ENCODE data around the gene SETD2.

SETD2 gene

DNA sequence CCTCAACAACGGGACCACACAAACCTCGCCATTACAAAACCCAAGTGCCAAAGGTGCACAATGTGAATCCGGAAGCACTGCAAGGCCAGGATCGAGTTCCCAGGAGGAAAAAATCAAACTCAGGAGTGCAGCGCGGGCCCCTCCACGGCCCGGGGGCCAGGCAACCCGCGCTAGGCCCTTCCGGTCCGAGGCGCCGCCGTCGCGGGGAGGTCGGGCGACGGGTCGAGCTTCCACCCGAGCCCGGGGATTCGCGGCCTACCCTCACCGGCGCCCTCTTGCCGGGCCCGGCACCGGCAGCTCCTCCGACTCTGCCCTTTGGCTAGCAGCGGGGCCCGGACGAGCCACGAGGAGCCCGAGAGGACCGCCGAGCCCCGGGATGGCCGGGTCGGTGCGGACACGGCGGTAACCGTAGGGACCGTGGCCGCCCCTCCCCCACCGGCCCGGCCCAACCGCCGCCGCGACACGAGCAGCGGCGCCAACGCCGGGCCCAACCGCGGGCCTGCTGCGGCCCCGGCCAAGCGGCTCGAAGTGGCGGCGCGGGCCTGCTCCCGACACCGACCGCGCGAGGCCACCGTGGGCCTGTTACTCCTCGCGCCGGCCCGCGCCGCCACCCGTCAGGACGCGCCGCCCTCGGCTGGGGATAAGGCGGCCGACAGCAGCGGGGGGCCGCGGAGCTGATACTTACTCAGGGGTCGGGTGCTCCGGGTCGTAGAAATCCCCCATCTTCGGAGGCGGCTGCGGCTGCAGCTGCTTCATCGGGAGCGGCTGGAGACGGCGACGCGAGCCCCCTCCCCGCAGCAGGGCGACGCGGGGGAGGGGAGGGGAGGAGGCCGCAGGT is 525 bp downstream of the SETD2 start:
- peaks cover 14% of the 10 kb centered on the region for H3K36me3 Mint-ChIP-seq (ENCODE audit: low read depth)

DNA sequence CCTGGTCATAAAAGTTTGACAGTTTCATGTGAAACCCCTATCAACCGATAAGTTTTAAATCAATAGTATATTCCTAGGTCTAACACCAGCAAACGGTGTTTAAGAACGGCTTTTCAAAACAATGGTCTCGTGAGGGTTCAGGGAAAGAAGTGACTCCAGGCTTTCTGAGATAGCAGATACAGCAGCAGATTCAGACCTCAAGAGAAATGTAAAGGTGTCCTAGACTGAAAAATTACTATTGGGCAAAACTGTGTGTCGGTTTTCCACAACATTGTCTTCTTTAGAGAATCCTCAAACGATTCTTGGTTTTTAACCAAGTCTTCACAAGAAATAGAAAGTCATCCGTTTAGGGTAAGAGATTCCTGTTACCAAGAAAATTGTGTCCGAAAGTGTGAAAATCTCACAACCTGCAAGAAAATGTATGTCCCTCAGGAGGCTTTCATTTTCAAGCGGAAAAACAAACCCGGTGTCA is 1.2 kb downstream of the SETD2 start:
- no peaks in the 10 kb centered on the region for H3K9me3 Mint-ChIP-seq
- no peak for TF ChIP-seq CTCF (IDR thresholded peaks at IDR 0.05)
- H3K4me1 Mint-ChIP-seq = peaks cover 52% of the 10 kb centered on the region
- H3K36me3 Mint-ChIP-seq (ENCODE audit: low read depth) = peaks cover 17% of the 10 kb centered on the region
- peak overlapping the region; percentile 99 for H3K27ac Mint-ChIP-seq
- H3K4me3 Mint-ChIP-seq = peak overlapping the region; percentile 97
- peaks cover 3% of the 10 kb centered on the region for H3K27me3 Mint-ChIP-seq (ENCODE audit: low read depth, poor library complexity)
- DNase-seq = no peak

More for the DNA sequence above, 525 bp downstream of the SETD2 start:
- TF ChIP-seq CTCF (IDR thresholded peaks at IDR 0.05) = no peak
- Mint-ChIP-seq H3K27ac (peak overlapping the region; percentile 99), H3K4me3 (peak overlapping the region; percentile 97), H3K4me1 (peaks cover 52% of the 10 kb centered on the region), H3K27me3 (ENCODE audit: low read depth, poor library complexity) (peaks cover under 1% of the 10 kb centered on the region), H3K9me3 (no peaks in the 10 kb centered on the region)
- peak; percentile 64 for DNase-seq

DNA sequence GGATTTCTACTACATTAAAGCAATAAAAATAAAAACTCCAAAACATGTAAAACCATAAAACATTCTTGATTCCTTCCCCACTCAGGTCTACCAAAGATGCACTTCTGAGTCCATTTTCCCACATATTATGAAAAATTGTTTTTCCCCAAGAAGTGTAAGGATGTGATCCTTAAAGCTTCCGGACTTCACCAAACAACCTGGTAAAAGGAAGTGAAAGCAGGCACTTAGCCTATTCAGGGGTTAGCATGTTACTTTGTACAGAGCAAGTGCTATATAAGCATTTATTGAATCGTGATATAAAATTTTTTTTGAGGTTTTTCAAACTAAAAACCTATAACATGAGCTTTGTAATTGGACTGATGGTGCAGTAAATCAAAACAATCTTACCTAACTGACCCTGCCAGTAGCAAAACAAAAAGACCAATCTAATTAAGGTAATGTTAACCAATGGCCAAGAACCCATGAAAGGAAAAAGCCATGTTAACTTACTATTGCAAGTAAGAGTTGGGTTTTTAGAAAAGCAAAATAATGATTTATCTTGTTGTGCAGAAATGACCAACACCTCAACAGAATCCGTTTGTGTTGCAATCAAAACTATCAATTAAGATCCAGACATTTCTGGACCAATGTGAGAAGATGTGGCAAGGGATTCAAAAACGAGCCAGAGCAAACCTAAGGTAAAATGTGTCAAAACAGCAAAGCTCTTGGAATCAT is 1.8 kb downstream of the SETD2 start:
- H3K9me3 Mint-ChIP-seq = no peaks in the 10 kb centered on the region
- TF ChIP-seq CTCF (IDR thresholded peaks at IDR 0.05) = no peak
- H3K27me3 Mint-ChIP-seq (ENCODE audit: low read depth, poor library complexity) = peaks cover 3% of the 10 kb centered on the region
- peaks cover 17% of the 10 kb centered on the region for H3K36me3 Mint-ChIP-seq (ENCODE audit: low read depth)
- peak overlapping the region; percentile 97 for H3K4me3 Mint-ChIP-seq
- H3K4me1 Mint-ChIP-seq = peaks cover 52% of the 10 kb centered on the region
- DNase-seq = no peak
- H3K27ac Mint-ChIP-seq = peak overlapping the region; percentile 99

DNA sequence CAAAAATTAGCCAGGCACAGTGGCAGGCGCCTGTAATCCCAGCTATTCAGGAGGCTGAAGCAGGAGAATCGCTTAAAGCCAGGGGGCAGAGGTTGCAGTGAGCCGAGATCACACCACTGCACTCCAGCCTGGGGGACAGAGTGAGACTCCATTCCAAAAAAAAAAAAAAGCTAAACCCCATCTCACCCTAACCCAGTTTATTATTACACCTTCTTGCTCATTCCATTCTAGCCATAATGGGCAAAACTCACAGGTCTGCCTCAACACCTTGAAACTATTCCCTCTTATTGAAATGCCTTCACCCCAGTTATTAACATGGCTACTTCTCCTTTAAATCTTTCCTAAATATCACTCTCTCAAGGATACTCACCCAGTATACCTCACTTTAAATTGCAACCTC is 4.1 kb downstream of the SETD2 start:
- Mint-ChIP-seq H3K4me3 (no peak overlapping the region), H3K27ac (peak overlapping the region; percentile 9), H3K27me3 (ENCODE audit: low read depth, poor library complexity) (peaks cover 3% of the 10 kb centered on the region), H3K4me1 (peaks cover 38% of the 10 kb centered on the region), H3K9me3 (peaks cover 2% of the 10 kb centered on the region), H3K36me3 (ENCODE audit: low read depth) (peaks cover 26% of the 10 kb centered on the region)
- TF ChIP-seq CTCF (IDR thresholded peaks at IDR 0.05) = no peak
- DNase-seq = no peak

- no peak for DNase-seq
- H3K4me3 Mint-ChIP-seq = no peak overlapping the region
- peaks cover 3% of the 10 kb centered on the region for H3K27me3 Mint-ChIP-seq (ENCODE audit: low read depth, poor library complexity)
- H3K4me1 Mint-ChIP-seq = peaks cover 36% of the 10 kb centered on the region
- H3K9me3 Mint-ChIP-seq = peaks cover 11% of the 10 kb centered on the region
- H3K36me3 Mint-ChIP-seq (ENCODE audit: low read depth) = peaks cover 42% of the 10 kb centered on the region
- no peak overlapping the region for H3K27ac Mint-ChIP-seq
- TF ChIP-seq CTCF (IDR thresholded peaks at IDR 0.05) = no peak
Observed at GRCh38 chr3:47158208-47158607, 5.7 kb downstream of the SETD2 start.
